Measurements from ENCODE around the gene CREB5. TPM values are rescaled to one million over a fixed set of nuclear protein-coding genes. Genes with fewer than 3 reads are reported as not detected.

The CREB5 gene
- total and polyA plus RNA-seq, 11 donors = 7.6 to 38.7 (median 15.2) TPM

DNA sequence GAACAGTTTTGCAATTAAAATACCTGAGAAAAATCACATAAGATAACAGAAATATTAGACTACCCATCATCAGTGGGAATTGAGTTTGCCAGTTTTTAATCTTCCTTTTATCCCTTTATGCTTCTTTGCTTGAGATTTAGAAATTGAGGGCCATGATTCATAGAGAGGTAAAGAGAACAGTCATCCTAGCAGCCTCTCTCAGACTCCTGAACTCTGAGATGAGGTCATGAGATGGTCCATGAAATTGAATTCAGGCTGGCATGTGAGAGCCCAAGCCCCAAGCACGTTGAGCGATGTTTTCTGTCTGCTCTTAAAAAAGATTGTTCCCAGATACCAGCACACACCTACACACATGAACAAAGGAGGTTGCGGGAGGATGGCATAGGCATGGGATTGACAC is 91.1 kb downstream of the CREB5 start:
- TF ChIP-seq, protein P1, sequence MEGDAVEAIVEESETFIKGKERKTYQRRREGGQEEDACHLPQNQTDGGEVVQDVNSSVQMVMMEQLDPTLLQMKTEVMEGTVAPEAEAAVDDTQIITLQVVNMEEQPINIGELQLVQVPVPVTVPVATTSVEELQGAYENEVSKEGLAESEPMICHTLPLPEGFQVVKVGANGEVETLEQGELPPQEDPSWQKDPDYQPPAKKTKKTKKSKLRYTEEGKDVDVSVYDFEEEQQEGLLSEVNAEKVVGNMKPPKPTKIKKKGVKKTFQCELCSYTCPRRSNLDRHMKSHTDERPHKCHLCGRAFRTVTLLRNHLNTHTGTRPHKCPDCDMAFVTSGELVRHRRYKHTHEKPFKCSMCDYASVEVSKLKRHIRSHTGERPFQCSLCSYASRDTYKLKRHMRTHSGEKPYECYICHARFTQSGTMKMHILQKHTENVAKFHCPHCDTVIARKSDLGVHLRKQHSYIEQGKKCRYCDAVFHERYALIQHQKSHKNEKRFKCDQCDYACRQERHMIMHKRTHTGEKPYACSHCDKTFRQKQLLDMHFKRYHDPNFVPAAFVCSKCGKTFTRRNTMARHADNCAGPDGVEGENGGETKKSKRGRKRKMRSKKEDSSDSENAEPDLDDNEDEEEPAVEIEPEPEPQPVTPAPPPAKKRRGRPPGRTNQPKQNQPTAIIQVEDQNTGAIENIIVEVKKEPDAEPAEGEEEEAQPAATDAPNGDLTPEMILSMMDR (IDR thresholded peaks at IDR 0.05) = no peak
- TF ChIP-seq POLR2A (IDR thresholded peaks at IDR 0.05) = no peak
- intact Hi-C loops (cut with DNase I) = loop anchor here in 1 of 10 donors (10.0 kb wide), 1 partner anchor 351 kb away; no protein-coding TSS in a partner anchor

DNA sequence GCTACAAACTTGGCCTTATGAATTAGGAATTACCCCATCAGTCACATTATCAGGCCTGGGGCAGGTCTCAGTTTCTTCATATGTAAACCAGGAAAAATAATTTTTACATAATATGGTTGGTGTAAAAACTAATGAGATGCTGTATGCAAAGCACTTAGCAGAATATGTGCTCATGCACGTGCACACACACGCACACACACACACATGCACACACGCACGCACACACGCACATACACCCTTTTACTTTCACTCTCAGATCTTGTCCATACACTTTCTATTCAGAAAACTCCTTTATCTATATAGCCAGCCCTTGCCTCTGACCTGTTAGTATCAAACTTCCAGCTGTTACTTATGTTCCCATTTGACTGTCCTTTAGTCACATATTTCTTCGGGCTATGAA is 92.7 kb downstream of the CREB5 start:
- no peaks in the 10 kb centered on the region for H3K27me3 ChIP-seq
- TF ChIP-seq, protein P1 (IDR thresholded peaks at IDR 0.05) = no peak
- TF ChIP-seq POLR2A (IDR thresholded peaks at IDR 0.05) = no peak
- 82 to 92% (median 88%) methylated on average over 6 of the region's 6 CpGs for WGBS, 4 donors
- no peak overlapping the region for H3K4me3 ChIP-seq
- H3K36me3 ChIP-seq = no peaks in the 10 kb centered on the region
- no peak overlapping the region for H3K27ac ChIP-seq
- no peak for ATAC-seq
- DNase-seq = no peak
- H3K9me3 ChIP-seq = no peaks in the 10 kb centered on the region
- peaks cover 0 to 21% (median 1%) of the 10 kb centered on the region in 12 donors for H3K4me1 ChIP-seq
- intact Hi-C loops (cut with DNase I) = loop anchor here in 1 of 10 donors (10.0 kb wide), 1 partner anchor 350 kb away; no protein-coding TSS in a partner anchor

More for the DNA sequence above, 91.1 kb downstream of the CREB5 start:
- Histone ChIP-seq H3K27ac (no peak overlapping the region), H3K4me1 (peaks cover 0 to 7% (median 0%) of the 10 kb centered on the region in 12 donors), H3K9me3 (no peaks in the 10 kb centered on the region), H3K4me3 (no peak overlapping the region), H3K36me3 (no peaks in the 10 kb centered on the region), H3K27me3 (no peaks in the 10 kb centered on the region)
- WGBS, 4 donors = 89 to 94% (median 93%) methylated on average over 3 of the region's 3 CpGs
- ATAC-seq (no peak), DNase-seq (no peak)

DNA sequence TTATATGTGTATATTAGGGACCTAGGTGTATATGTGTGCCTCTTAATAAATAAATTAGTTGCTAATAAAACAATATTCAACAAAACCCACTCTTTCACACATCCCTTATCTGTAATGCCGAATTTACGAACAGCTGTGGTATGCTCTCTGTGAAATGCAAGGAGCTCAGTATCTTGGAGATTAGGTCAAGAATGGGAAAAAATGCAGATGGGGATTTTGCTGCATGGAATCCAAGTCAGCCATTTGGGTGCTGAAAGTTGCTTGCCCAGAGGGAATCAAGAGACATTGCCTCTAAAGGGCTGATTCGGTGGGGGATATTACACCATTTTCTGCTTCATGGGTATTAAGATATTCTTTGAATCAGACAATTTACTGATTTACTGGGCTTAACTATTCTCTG is 93.5 kb downstream of the CREB5 start:
- WGBS, 4 donors = 53 to 75% (median 72%) methylated on average over 3 of the region's 3 CpGs
- H3K27ac ChIP-seq = no peak overlapping the region

DNA sequence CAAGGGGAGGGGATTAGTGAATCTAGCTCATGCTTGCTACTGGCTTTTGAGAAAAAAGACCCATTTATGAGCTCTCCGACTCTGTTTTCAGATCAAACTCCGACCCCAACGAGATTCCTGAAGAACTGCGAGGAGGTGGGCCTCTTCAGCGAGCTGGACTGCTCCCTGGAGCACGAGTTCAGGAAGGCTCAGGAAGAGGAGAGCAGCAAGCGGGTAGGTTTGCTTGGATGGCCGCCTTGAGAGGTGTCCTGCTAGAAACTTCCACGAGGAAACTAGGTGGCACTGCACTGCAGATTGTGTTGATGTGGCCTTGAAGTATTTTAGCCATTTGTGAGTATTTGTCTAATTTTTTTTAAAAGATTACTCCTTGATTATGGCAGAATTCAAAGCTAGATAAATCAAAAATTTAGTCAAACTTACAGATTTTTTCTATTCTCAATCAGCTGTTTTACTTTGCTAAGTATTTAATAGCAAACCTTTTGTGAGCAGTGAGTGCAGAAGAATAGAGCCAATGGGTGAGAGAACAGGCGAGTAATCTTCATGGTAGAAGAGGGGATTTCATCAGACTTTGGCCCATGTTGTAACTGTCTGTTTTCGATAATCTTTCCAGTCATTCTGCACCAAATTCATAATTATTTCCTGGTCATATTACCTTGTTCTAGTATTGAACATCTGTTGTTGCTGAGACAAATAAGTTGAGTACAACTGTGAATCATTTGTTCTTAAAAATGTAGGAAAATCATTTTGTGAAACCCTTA is 95.4 kb downstream of the CREB5 start:
- Histone ChIP-seq H3K4me3 (no peak overlapping the region), H3K27ac (peak overlapping the region in 1 of 12 donors; percentile 84), H3K4me1 (peaks cover 0 to 26% (median 2%) of the 10 kb centered on the region in 12 donors), H3K9me3 (no peaks in the 10 kb centered on the region), H3K27me3 (no peaks in the 10 kb centered on the region), H3K36me3 (no peaks in the 10 kb centered on the region)
- intact Hi-C loops (cut with DNase I) = loop anchor here in 1 of 10 donors (10.0 kb wide), 1 partner anchor 347 kb away; no protein-coding TSS in a partner anchor
- ATAC-seq (no peak), DNase-seq (no peak)
- WGBS, 4 donors = 91 to 94% (median 92%) methylated on average over 11 of the region's 11 CpGs
- TF ChIP-seq, protein P1 (IDR thresholded peaks at IDR 0.05) = no peak
- no peak for TF ChIP-seq POLR2A (IDR thresholded peaks at IDR 0.05)

More for the DNA sequence above, 93.5 kb downstream of the CREB5 start:
- no peak for ATAC-seq
- peaks cover 0 to 26% (median 2%) of the 10 kb centered on the region in 12 donors for H3K4me1 ChIP-seq
- no peaks in the 10 kb centered on the region for H3K27me3 ChIP-seq
- intact Hi-C loops (cut with DNase I) = loop anchor here in 1 of 10 donors (10.0 kb wide), 1 partner anchor 349 kb away; no protein-coding TSS in a partner anchor
- no peaks in the 10 kb centered on the region for H3K9me3 ChIP-seq
- no peaks in the 10 kb centered on the region for H3K36me3 ChIP-seq
- TF ChIP-seq, protein P1 (IDR thresholded peaks at IDR 0.05) = no peak
- no peak for TF ChIP-seq POLR2A (IDR thresholded peaks at IDR 0.05)
- no peak for DNase-seq
- H3K4me3 ChIP-seq = no peak overlapping the region
